Right atrium auricular region (tissue), 2 donors: ENCODE data around the gene MMP25. TPM values are rescaled to one million over a fixed set of nuclear protein-coding genes. Genes with fewer than 3 reads are reported as not detected.

Source experiments
- DNase-seq: peaks from one replicate; pipeline ENCODE4 v3.0.0-alpha.2; 2019; ENCODE audit warnings: low spot score
- H3K27ac ChIP-seq, 2 donors: fragments of 200-600 bp; sonication (generic); 1 replicate in 1 of 2; 2 replicates in 1 of 2; pipeline ENCODE4 v1.5.1; 2016 to 2019
- H3K27me3 ChIP-seq, 2 donors: fragments of 200-600 bp; sonication (generic); one replicate each; pipeline versions ENCODE4 v1.5.1 to v1.6.0; 2017 to 2019
- H3K36me3 ChIP-seq: fragments of 200-600 bp; sonication (generic); one replicate; pipeline ENCODE4 v1.5.1; 2016
- H3K4me1 ChIP-seq, 2 donors: fragments of 200-600 bp; sonication (generic); one replicate each; pipeline versions ENCODE4 v1.5.1 to v1.6.0; 2017 to 2019
- H3K4me3 ChIP-seq, 2 donors: fragments of 200-600 bp; sonication (generic); 1 replicate in 1 of 2; 2 replicates in 1 of 2; pipeline ENCODE4 v1.5.1; 2017 to 2019; ENCODE audit warnings: mild to moderate bottlenecking in 1 of 2, moderate library complexity in 1 of 2
- H3K9me3 ChIP-seq, 2 donors: fragments of 200-600 bp; sonication (generic); one replicate each; pipeline ENCODE4 v1.5.1; 2019
- total RNA-seq, 2 donors: library from RNA; depleted of rRNA; stranded (reverse); fragments of >200 nt; gene quantifications; one replicate each; pipeline ENCODE4 v1.1.0, GENCODE V29; 2016
- TF ChIP-seq, protein P1 (sequence below), 2 donors: fragments of 200-600 bp; sonication (generic); IDR thresholded peaks; one replicate each; pipeline ENCODE4 v1.5.1; 2019; ENCODE audit warnings: antibody characterized with exemption in 2 of 2

Gene MMP25
- total RNA-seq, 2 donors from 2014 or later: 0.30 to 1.7 TPM

DNA sequence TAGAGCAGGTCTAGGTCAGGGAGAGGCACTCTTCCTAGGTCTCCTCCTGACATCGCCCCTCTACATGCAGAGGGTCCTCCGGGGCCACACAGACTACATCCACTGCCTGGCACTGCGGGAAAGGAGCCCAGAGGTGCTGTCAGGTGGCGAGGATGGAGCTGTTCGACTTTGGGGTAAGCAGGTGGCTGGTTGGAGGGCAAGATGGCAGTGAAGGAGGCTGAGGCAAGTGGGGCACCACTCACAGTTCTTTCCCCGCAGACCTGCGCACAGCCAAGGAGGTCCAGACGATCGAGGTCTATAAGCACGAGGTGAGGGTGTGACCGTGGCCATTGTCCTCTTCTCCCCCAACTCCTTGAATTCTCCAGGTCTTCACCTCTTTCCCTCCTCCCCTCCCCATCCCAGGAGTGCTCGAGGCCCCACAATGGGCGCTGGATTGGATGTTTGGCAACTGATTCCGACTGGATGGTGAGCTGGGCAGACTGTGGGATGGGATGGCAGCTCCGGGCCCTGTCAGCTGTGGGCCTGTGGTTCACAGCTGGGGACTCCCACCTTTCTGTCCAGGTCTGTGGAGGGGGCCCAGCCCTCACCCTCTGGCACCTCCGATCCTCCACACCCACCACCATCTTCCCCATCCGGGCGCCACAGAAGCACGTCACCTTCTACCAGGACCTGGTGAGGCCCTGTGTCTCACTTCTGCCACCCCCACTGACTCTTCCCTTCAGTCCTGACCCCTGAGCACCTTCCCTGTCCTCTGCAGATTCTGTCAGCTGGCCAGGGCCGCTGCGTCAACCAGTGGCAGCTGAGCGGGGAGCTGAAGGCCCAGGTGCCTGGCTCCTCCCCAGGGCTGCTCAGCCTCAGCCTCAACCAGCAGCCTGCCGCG is 19.5 kb upstream of the MMP25 start:
- no peak overlapping the region for H3K4me3 ChIP-seq
- H3K27ac ChIP-seq: no peak overlapping the region
- no peak for DNase-seq
- TF ChIP-seq, protein P1, sequence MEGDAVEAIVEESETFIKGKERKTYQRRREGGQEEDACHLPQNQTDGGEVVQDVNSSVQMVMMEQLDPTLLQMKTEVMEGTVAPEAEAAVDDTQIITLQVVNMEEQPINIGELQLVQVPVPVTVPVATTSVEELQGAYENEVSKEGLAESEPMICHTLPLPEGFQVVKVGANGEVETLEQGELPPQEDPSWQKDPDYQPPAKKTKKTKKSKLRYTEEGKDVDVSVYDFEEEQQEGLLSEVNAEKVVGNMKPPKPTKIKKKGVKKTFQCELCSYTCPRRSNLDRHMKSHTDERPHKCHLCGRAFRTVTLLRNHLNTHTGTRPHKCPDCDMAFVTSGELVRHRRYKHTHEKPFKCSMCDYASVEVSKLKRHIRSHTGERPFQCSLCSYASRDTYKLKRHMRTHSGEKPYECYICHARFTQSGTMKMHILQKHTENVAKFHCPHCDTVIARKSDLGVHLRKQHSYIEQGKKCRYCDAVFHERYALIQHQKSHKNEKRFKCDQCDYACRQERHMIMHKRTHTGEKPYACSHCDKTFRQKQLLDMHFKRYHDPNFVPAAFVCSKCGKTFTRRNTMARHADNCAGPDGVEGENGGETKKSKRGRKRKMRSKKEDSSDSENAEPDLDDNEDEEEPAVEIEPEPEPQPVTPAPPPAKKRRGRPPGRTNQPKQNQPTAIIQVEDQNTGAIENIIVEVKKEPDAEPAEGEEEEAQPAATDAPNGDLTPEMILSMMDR (IDR thresholded peaks at IDR 0.05): no peak
- H3K36me3 ChIP-seq: peaks cover 13% of the 10 kb centered on the region
- peaks cover 4 to 7% of the 10 kb centered on the region in 2 donors for H3K27me3 ChIP-seq
- no peaks in the 10 kb centered on the region for H3K9me3 ChIP-seq
- H3K4me1 ChIP-seq: peaks cover 0 to 43% of the 10 kb centered on the region in 2 donors

DNA sequence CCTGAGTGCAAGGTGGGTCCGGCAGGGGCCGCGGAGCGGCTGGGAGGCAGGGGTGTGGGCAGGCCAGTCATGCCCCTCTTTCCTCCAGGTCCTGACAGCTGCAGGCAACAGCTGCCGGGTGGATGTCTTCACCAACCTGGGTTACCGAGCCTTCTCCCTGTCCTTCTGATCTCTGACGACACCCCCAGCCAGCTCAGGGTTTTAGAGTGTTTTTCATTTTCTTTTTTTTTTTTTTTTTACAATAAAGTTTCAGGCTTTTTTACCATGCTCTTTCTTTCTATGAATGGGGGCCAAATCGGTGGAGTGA is 18.9 kb upstream of the MMP25 start:
- H3K9me3 ChIP-seq: no peaks in the 10 kb centered on the region
- peaks cover 13% of the 10 kb centered on the region for H3K36me3 ChIP-seq
- DNase-seq: no peak
- TF ChIP-seq, protein P1 (IDR thresholded peaks at IDR 0.05): no peak
- peaks cover 4 to 7% of the 10 kb centered on the region in 2 donors for H3K27me3 ChIP-seq
- no peak overlapping the region for H3K27ac ChIP-seq
- no peak overlapping the region for H3K4me3 ChIP-seq
- H3K4me1 ChIP-seq: peaks cover 0 to 37% of the 10 kb centered on the region in 2 donors

DNA sequence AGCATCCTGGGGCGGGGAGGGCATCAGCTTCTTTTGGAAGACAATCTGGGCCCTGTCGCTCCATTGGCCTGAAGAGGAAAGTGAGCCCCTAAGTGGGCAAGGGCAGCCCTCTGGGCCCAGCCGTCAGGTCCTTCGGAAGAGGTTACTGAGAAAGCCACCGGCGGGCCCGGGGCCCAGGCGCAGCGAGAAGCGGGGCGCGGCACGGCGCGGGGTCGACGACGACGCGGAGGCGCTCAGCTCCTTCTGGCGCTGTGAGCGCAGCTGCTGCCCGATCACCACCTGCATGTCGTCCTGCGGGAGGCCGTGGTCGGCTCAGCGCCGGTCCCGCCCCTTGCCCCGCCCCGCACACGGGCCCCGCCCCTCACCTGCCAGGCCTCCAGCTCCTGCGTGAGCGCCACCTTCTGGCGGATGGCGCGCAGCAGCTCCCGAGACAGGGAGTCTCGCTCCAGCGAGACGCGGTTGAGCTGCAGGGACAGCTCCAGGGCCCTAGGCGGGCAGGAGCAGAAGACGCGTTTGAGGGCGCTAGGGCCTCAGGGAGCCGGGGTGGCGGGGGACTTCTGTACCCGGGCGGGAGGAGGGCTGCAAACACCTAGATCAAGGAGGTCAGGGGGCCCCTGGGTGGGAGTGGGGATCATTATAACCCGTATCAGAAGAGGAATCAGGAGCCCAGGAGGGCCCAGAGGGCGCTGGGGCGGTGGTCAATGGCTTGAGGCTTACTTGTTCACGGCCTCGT is 18.2 kb upstream of the MMP25 start:
- H3K36me3 ChIP-seq: peaks cover 13% of the 10 kb centered on the region
- H3K4me3 ChIP-seq: no peak overlapping the region
- H3K4me1 ChIP-seq: peaks cover 0 to 30% of the 10 kb centered on the region in 2 donors
- no peaks in the 10 kb centered on the region for H3K9me3 ChIP-seq
- H3K27ac ChIP-seq: no peak overlapping the region
- H3K27me3 ChIP-seq: peaks cover 4 to 7% of the 10 kb centered on the region in 2 donors
- DNase-seq: no peak
- TF ChIP-seq, protein P1 (IDR thresholded peaks at IDR 0.05): peak; percentile 73 to 87

DNA sequence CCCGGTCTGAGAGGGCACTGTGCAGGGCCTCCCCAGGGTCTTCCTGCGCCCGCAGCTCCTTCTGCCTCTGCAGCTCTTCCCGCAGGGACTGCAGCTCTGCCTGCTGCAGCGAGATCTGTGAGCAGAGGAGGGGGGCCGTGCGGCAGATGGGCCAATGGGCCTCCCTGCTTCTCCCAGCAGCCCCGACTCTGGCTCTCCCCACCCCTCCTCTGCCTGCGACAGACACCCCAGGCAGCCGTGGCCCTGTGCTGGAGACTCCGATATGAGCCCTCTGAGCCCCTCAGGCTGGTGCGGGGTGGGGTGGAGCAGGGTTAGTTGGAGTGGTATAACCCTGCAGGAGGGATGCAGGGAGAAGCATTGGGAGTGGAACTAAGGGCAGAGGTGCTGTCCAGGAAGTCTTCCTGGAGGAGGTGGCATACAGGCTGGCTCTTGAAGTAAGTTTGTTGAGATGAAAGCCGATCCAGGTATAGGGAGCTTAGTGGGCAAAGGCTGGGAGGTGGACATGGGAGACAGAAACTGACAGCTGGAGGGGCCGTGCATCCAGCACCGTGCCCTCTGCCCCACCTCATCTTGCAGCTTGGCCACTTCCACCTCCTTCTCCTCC is 17.5 kb upstream of the MMP25 start:
- peaks cover 13% of the 10 kb centered on the region for H3K36me3 ChIP-seq
- no peak for DNase-seq
- peaks cover 4 to 7% of the 10 kb centered on the region in 2 donors for H3K27me3 ChIP-seq
- no peaks in the 10 kb centered on the region for H3K9me3 ChIP-seq
- peaks cover 0 to 24% of the 10 kb centered on the region in 2 donors for H3K4me1 ChIP-seq
- TF ChIP-seq, protein P1 (IDR thresholded peaks at IDR 0.05): no peak
- H3K27ac ChIP-seq: no peak overlapping the region
- no peak overlapping the region for H3K4me3 ChIP-seq

DNA sequence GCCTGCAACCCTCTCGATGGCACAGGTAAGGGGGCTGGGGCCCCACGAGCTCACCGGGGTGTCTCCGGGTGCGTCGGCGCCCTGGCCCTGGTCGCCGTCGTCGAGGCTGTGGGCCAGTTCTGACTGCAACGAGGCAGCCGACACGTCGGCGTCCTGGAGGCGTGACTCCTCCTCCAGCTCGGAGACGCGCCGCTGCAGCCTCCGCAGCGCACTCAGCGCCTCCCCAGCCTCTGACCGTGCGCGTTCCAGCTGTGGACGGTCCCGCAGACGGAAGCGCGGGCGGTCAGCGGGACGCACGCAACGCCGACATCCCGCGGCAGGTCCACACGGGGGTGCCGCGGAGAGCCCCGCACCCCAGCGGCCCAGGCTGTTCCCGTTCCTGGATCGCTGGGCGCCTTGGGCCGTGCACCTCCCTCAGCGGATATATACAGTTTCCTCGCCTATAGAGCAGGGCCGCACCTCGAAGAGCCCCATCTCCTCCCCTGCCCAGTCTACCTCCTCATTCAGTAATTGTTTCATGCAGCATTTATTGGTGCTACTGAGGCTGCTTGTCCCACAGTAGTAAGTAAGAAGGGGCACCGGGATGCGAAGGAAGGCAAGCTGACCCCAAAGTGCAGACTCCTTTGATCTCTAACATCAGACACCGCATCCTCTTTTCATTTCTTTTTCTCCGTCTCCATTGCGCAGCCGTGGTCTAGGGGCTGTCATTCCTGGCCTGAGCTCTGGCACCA is 16.7 kb upstream of the MMP25 start:
- H3K9me3 ChIP-seq: no peaks in the 10 kb centered on the region
- H3K27ac ChIP-seq: no peak overlapping the region
- H3K27me3 ChIP-seq: peaks cover 4 to 7% of the 10 kb centered on the region in 2 donors
- H3K4me3 ChIP-seq: peak overlapping the region in 1 of 2 donors; percentile 3
- H3K4me1 ChIP-seq: peaks cover 0 to 20% of the 10 kb centered on the region in 2 donors
- DNase-seq: no peak
- TF ChIP-seq, protein P1 (IDR thresholded peaks at IDR 0.05): no peak
- peaks cover 13% of the 10 kb centered on the region for H3K36me3 ChIP-seq
